ENCODE measurements around the gene AKAP8L. TPM values are rescaled to one million over a fixed set of nuclear protein-coding genes. Genes with fewer than 3 reads are reported as not detected.

Gene AKAP8L
- total and polyA plus RNA-seq, 2 donors from 2014 or later = 44.3 to 122 TPM

DNA sequence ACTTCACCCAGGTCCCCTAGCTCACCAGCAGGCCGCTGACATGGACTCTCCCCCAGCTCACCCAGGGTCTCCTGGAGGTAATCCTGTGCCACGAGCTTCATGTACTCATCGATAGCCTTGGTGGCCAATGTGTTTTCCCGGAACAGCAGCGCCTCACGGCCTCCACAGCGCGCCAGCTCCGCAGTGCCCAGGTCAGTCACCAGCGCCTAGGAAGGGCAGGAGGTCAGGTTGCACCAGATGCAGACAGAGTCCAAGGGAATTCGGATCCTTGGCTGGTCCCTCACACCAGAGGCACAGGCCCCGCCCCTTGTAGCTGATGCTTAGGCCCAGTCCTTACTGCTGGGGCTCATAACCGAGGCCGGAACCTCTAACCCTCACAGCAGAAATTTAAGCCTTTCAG lies 37.7 kb upstream of the AKAP8L start:
- no peak for FAIRE-seq
- H3K27me3 ChIP-seq (ENCODE audit: control insufficient read depth, insufficient read depth, low read length) = peaks cover 14% of the 10 kb centered on the region
- peaks cover 0 to 8% (median 0%) of the 10 kb centered on the region in 3 donors for H3K4me1 ChIP-seq (ENCODE audit: control insufficient read depth in 2 of 3, insufficient read depth in 2 of 3, low read depth in 1 of 3, low read length in 3 of 3)
- no peak overlapping the region for H3K4me3 ChIP-seq (ENCODE audit: low read length in 3 of 3)
- TF ChIP-seq, protein P1, sequence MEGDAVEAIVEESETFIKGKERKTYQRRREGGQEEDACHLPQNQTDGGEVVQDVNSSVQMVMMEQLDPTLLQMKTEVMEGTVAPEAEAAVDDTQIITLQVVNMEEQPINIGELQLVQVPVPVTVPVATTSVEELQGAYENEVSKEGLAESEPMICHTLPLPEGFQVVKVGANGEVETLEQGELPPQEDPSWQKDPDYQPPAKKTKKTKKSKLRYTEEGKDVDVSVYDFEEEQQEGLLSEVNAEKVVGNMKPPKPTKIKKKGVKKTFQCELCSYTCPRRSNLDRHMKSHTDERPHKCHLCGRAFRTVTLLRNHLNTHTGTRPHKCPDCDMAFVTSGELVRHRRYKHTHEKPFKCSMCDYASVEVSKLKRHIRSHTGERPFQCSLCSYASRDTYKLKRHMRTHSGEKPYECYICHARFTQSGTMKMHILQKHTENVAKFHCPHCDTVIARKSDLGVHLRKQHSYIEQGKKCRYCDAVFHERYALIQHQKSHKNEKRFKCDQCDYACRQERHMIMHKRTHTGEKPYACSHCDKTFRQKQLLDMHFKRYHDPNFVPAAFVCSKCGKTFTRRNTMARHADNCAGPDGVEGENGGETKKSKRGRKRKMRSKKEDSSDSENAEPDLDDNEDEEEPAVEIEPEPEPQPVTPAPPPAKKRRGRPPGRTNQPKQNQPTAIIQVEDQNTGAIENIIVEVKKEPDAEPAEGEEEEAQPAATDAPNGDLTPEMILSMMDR (IDR thresholded peaks at IDR 0.05; ENCODE audit: borderline replicate concordance, extremely low read depth, insufficient read depth) = no peak
- H3K9me3 ChIP-seq (ENCODE audit: control insufficient read depth in 2 of 3, insufficient read depth in 1 of 3, low read length in 3 of 3) = no peaks in the 10 kb centered on the region
- H3K36me3 ChIP-seq (ENCODE audit: control insufficient read depth in 2 of 3, insufficient read depth in 3 of 3, low read length in 3 of 3) = no peaks in the 10 kb centered on the region
- DNase-seq = no peak
- no peak overlapping the region for H3K27ac ChIP-seq (ENCODE audit: low read depth in 2 of 2, low read length in 2 of 2)
- intact Hi-C loops (cut with DNase I) = no loop called here
- no peak overlapping the region for H3K9ac ChIP-seq (ENCODE audit: low read length in 3 of 3)

DNA sequence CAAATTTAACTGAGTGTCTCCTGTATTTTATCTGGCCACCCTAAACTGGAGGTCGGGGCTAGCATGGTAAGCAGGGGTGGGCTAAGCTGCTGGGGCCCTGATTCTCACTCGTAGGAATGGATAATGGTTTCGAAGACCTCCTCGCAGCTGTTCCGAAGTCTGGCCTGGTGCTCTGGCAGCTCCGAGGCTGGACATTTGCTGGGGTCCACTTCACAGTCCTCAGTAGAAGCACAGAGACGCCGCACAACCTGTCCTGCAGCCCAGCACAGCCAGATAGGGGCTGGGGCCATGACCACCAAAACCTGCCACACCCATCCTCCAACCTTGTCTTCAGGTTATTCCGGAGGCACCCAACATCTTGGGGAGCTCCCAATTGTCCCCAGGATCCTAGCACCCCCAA lies 37.2 kb upstream of the AKAP8L start:
- H3K27ac ChIP-seq (ENCODE audit: low read depth in 2 of 2, low read length in 2 of 2) = no peak overlapping the region
- no peak overlapping the region for H3K9ac ChIP-seq (ENCODE audit: low read length in 3 of 3)
- intact Hi-C loops (cut with DNase I) = no loop called here
- TF ChIP-seq, protein P1 (IDR thresholded peaks at IDR 0.05; ENCODE audit: borderline replicate concordance, extremely low read depth, insufficient read depth) = no peak
- H3K9me3 ChIP-seq (ENCODE audit: control insufficient read depth in 2 of 3, insufficient read depth in 1 of 3, low read length in 3 of 3) = no peaks in the 10 kb centered on the region
- peaks cover 0 to 8% (median 0%) of the 10 kb centered on the region in 3 donors for H3K4me1 ChIP-seq (ENCODE audit: control insufficient read depth in 2 of 3, insufficient read depth in 2 of 3, low read depth in 1 of 3, low read length in 3 of 3)
- no peak for FAIRE-seq
- no peak overlapping the region for H3K4me3 ChIP-seq (ENCODE audit: low read length in 3 of 3)
- no peak for DNase-seq
- peaks cover 14% of the 10 kb centered on the region for H3K27me3 ChIP-seq (ENCODE audit: control insufficient read depth, insufficient read depth, low read length)
- no peaks in the 10 kb centered on the region for H3K36me3 ChIP-seq (ENCODE audit: control insufficient read depth in 2 of 3, insufficient read depth in 3 of 3, low read length in 3 of 3)

DNA sequence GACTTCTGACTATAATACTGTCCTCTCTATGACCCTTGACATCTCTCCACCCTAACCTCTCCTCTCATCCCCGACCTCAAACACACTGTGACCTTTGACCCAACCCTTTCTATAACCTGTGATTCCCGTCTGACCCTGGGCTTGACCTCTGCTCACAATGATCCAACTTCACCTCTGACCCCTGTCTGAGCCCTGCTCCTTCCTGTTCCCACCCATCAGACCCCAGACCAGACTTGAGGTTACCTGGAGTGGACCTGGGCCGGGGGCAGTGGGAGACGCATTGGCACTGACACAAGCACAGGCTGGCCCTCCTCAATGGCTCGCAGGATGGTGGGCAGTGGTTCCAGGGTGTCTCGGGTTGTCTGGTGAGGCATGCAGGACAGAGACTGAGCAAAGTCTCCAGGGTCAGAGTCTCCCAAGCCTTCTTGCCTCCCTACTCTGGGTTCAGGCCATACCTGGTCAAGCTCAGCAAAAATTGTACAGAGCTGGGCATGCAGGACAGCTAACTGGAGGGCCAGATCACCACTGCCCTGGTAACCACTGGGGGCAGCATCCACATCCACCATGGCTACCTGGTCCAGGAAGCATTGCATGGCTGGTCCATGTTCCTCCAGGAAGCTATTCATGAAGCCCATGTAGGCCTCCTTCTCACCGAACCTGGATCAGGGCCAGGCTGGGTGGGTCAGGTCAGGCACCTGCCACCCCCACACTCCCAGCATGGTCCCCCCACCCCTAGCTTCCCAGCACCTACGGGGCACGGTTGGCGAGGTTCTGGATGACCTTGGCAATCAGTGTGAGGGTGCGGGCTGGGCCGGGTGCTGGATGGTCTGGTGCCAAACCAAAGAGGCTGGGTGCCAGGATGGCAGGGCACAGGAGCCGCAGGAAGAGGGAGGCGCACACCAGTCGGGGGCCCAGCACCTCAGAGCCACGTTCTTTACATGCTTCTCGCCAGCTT lies 35.4 kb upstream of the AKAP8L start:
- Histone ChIP-seq H3K9me3 (ENCODE audit: control insufficient read depth in 2 of 3, insufficient read depth in 1 of 3, low read length in 3 of 3) (no peaks in the 10 kb centered on the region), H3K9ac (ENCODE audit: low read length in 3 of 3) (no peak overlapping the region), H3K27me3 (ENCODE audit: control insufficient read depth, insufficient read depth, low read length) (peaks cover 14% of the 10 kb centered on the region), H3K36me3 (ENCODE audit: control insufficient read depth in 2 of 3, insufficient read depth in 3 of 3, low read length in 3 of 3) (no peaks in the 10 kb centered on the region), H3K27ac (ENCODE audit: low read depth in 2 of 2, low read length in 2 of 2) (no peak overlapping the region), H3K4me1 (ENCODE audit: control insufficient read depth in 2 of 3, insufficient read depth in 2 of 3, low read depth in 1 of 3, low read length in 3 of 3) (peaks cover 0 to 10% (median 0%) of the 10 kb centered on the region in 3 donors), H3K4me3 (ENCODE audit: low read length in 3 of 3) (no peak overlapping the region)
- intact Hi-C loops (cut with DNase I) = no loop called here
- DNase-seq (no peak), FAIRE-seq (no peak)
- TF ChIP-seq, protein P1 (IDR thresholded peaks at IDR 0.05; ENCODE audit: borderline replicate concordance, extremely low read depth, insufficient read depth) = no peak
